Hepatocyte (in vitro differentiated cells): ENCODE data around the gene IL15RA. TPM values are rescaled to one million over a fixed set of nuclear protein-coding genes. Genes with fewer than 3 reads are reported as not detected.
"Not testable (repeated sequence)": the region's sequence is repeated elsewhere in the genome, so short reads cannot be mapped to it uniquely, and the experiment has no call there.

Source experiments
- DNase-seq: peaks from one replicate; pipeline ENCODE4 v3.0.0-alpha.2; 2016; ENCODE audit warnings: low spot score
- H2AFZ ChIP-seq: fragments of 200-600 bp; sonication (generic); 2 replicates; pipeline ENCODE4 v1.6.0; 2016; ENCODE audit warnings: antibody characterized with exemption, mild to moderate bottlenecking
- H3K27ac ChIP-seq: fragments of 200-600 bp; sonication (generic); 2 replicates; pipeline ENCODE4 v1.5.1; 2016; ENCODE audit warnings: mild to moderate bottlenecking
- H3K27me3 ChIP-seq: fragments of 200-600 bp; sonication (generic); 2 replicates; pipeline ENCODE4 v1.6.1; 2016
- H3K36me3 ChIP-seq: fragments of 200-600 bp; sonication (generic); replicated peaks from 2 replicates; pipeline ENCODE4 v1.5.1; 2016; ENCODE audit warnings: low read depth; ENCODE audit not compliant: insufficient read depth
- H3K4me1 ChIP-seq: fragments of 200-600 bp; sonication (generic); 2 replicates; pipeline ENCODE4 v1.5.1; 2016; ENCODE audit warnings: mild to moderate bottlenecking, moderate library complexity; ENCODE audit not compliant: insufficient read depth
- H3K4me2 ChIP-seq: fragments of 200-600 bp; sonication (generic); 2 replicates; pipeline ENCODE4 v1.6.0; 2016
- H3K4me3 ChIP-seq: fragments of 200-600 bp; sonication (generic); 2 replicates; pipeline ENCODE4 v1.5.1; 2016; ENCODE audit warnings: mild to moderate bottlenecking
- H3K79me2 ChIP-seq: fragments of 200-600 bp; sonication (generic); 2 replicates; pipeline ENCODE4 v1.6.0; 2017; ENCODE audit warnings: mild to moderate bottlenecking
- H3K9me2 ChIP-seq: fragments of 200-600 bp; sonication (generic); replicated peaks from 2 replicates; pipeline ENCODE4 v1.6.0; 2017; ENCODE audit warnings: mild to moderate bottlenecking; ENCODE audit not compliant: insufficient read depth
- H3K9me3 ChIP-seq: fragments of 200-600 bp; sonication (generic); 2 replicates; pipeline ENCODE4 v1.5.1; 2016; ENCODE audit warnings: low read depth, mild to moderate bottlenecking
- H4K20me1 ChIP-seq: fragments of 200-600 bp; sonication (generic); 2 replicates; pipeline ENCODE4 v1.6.0; 2016; ENCODE audit warnings: mild to moderate bottlenecking; ENCODE audit not compliant: insufficient read depth, poor library complexity, severe bottlenecking
- CTCF ChIP-seq: fragments of 200-600 bp; sonication (generic); IDR thresholded peaks from 2 replicates; pipeline ENCODE4 v1.5.1; 2016; ENCODE audit warnings: antibody characterized with exemption, mild to moderate bottlenecking; ENCODE audit not compliant: poor library complexity
- EZH2 ChIP-seq: fragments of 200-600 bp; sonication (generic); IDR thresholded peaks from 2 replicates; pipeline ENCODE4 v1.6.1; 2016; ENCODE audit warnings: antibody characterized with exemption, mild to moderate bottlenecking, borderline replicate concordance
- EZH2phosphoT487 ChIP-seq: fragments of 200-600 bp; sonication (generic); IDR thresholded peaks from one replicate; pipeline ENCODE4 v1.6.1; 2018; ENCODE audit warnings: antibody characterized with exemption, mild to moderate bottlenecking, low read depth, moderate library complexity; ENCODE audit not compliant: unreplicated experiment, severe bottlenecking
- WGBS: methylation state at CpG from one replicate; pipeline ENCODE4 v1.1.6; 2016; ENCODE audit warnings: low lambda C conversion rate; ENCODE audit errors: missing lambda C conversion rate; 5-methylcytosine and 5-hydroxymethylcytosine counted together
- polyA plus RNA-seq: library from polyadenylated mRNA; unstranded; fragments of >200 nt; fragmentation: Nextera tagmentation; extraction: Ambion mirVana; gene quantifications from 2 replicates; pipeline ENCODE4 v1.2.1, GENCODE V29; 2016
- total RNA-seq: library from RNA; depleted of rRNA; stranded (reverse); fragments of >200 nt; gene quantifications from 2 replicates; pipeline ENCODE4 v1.2.3, GENCODE V29; 2014

Gene IL15RA
- total and polyA plus RNA-seq, 2 experiments from 2014 or later = 2.4 to 3.8 TPM

- TF ChIP-seq EZH2phosphoT487 (no peak), EZH2 (no peak), CTCF (no peak)
- no peaks in the 10 kb centered on the region for H3K79me2 ChIP-seq
- no peaks in the 10 kb centered on the region for H4K20me1 ChIP-seq
- H3K9me3 ChIP-seq = no peaks in the 10 kb centered on the region
- H2AFZ ChIP-seq = no peak overlapping the region
- WGBS = 91% methylated on average over 13 of the region's 13 CpGs
- H3K4me3 ChIP-seq = no peak overlapping the region
- H3K4me2 ChIP-seq = no peak overlapping the region
- H3K27me3 ChIP-seq = no peaks in the 10 kb centered on the region
- H3K4me1 ChIP-seq = no peaks in the 10 kb centered on the region
- no peak overlapping the region for H3K27ac ChIP-seq
- no peak for DNase-seq
- no peaks in the 10 kb centered on the region for H3K36me3 ChIP-seq
- H3K9me2 ChIP-seq = no peaks in the 10 kb centered on the region
These were observed 12.6 kb downstream of the IL15RA start for GRCh38 chr10:5964736-5965135.

GRCh38 chr10:5963591-5963990 is 13.8 kb downstream of the IL15RA start:
- TF ChIP-seq EZH2 (no peak), CTCF (no peak), EZH2phosphoT487 (no peak)
- Histone ChIP-seq H3K27me3 (no peaks in the 10 kb centered on the region), H3K9me3 (no peaks in the 10 kb centered on the region), H3K27ac (no peak overlapping the region), H3K4me2 (no peak overlapping the region), H4K20me1 (no peaks in the 10 kb centered on the region), H3K36me3 (no peaks in the 10 kb centered on the region), H3K9me2 (no peaks in the 10 kb centered on the region), H2AFZ (no peak overlapping the region), H3K4me1 (no peaks in the 10 kb centered on the region), H3K79me2 (no peaks in the 10 kb centered on the region), H3K4me3 (no peak overlapping the region)
- 88% methylated on average over 10 of the region's 10 CpGs for WGBS
- DNase-seq = no peak

- no peak for TF ChIP-seq CTCF
- TF ChIP-seq EZH2 = no peak
- no peak for TF ChIP-seq EZH2phosphoT487
- no peaks in the 10 kb centered on the region for H3K9me2 ChIP-seq
- H3K79me2 ChIP-seq = no peaks in the 10 kb centered on the region
- H3K4me2 ChIP-seq = no peak overlapping the region
- H3K27me3 ChIP-seq = no peaks in the 10 kb centered on the region
- DNase-seq = no peak
- no peaks in the 10 kb centered on the region for H4K20me1 ChIP-seq
- no peak overlapping the region for H3K27ac ChIP-seq
- H3K4me1 ChIP-seq = no peaks in the 10 kb centered on the region
- 68% methylated on average over 7 of the region's 7 CpGs for WGBS
- no peak overlapping the region for H2AFZ ChIP-seq
- H3K36me3 ChIP-seq = no peaks in the 10 kb centered on the region
- H3K4me3 ChIP-seq = no peak overlapping the region
- no peaks in the 10 kb centered on the region for H3K9me3 ChIP-seq
These were observed 14.3 kb downstream of the IL15RA start for GRCh38 chr10:5963071-5963470.

- DNase-seq, H3K36me3 ChIP-seq, H4K20me1 ChIP-seq, H3K4me3 ChIP-seq, H3K4me2 ChIP-seq, H3K79me2 ChIP-seq, H3K4me1 ChIP-seq, H2AFZ ChIP-seq, H3K27me3 ChIP-seq, H3K9me2 ChIP-seq, H3K9me3 ChIP-seq, H3K27ac ChIP-seq: not testable (repeated sequence)
- WGBS = 95% methylated on average over 10 of the region's 10 CpGs
These were observed 14.9 kb downstream of the IL15RA start for GRCh38 chr10:5962358-5962940.
